ENCODE measurements around the gene PEX6.

- TF ChIP-seq CTCF (IDR thresholded peaks at IDR 0.05 in 8 of 11, conservative IDR thresholded peaks at IDR 0.05 in 3 of 11) = no peak
- no peak for TF ChIP-seq POLR2A (IDR thresholded peaks at IDR 0.05)
- TF ChIP-seq POLR2AphosphoS5 (IDR thresholded peaks at IDR 0.05) = no peak
These were observed 35.5 kb upstream of the PEX6 start for GRCh38 chr6:43014434-43014909.
